GM23338 (cell line): ENCODE data around the gene RABGAP1L. TPM values are rescaled to one million over a fixed set of nuclear protein-coding genes. Genes with fewer than 3 reads are reported as not detected.

Source experiments
- ATAC-seq: fragments of 200-7000 bp; cut with Tn5 transposase; 3 replicates; pipeline ENCODE4 v1.9.1; 2020
- DNase-seq: peaks from one replicate; pipeline ENCODE4 v3.0.0-alpha.2; 2015; ENCODE audit warnings: low spot score
- H2AFZ ChIP-seq: fragments of 200-600 bp; sonication (generic); 2 replicates; pipeline ENCODE4 v1.8.0; 2016; ENCODE audit warnings: antibody characterized with exemption, mild to moderate bottlenecking, moderate library complexity
- H3F3A ChIP-seq: fragments of 200-600 bp; sonication (generic); replicated peaks from 2 replicates; pipeline ENCODE4 v1.8.0; 2017; ENCODE audit warnings: antibody characterized with exemption, mixed run types, low read depth
- H3K27ac ChIP-seq: fragments of 200-600 bp; sonication (generic); 2 replicates; pipeline ENCODE4 v1.6.1; 2016; ENCODE audit warnings: low read depth
- H3K27me3 ChIP-seq: fragments of 200-600 bp; sonication (generic); 2 replicates; pipeline ENCODE4 v1.8.0; 2016; ENCODE audit warnings: mild to moderate bottlenecking, mixed run types, moderate library complexity; ENCODE audit not compliant: insufficient read depth
- H3K36me3 ChIP-seq: fragments of 200-600 bp; sonication (generic); 2 replicates; pipeline ENCODE4 v1.8.0; 2016; ENCODE audit warnings: mild to moderate bottlenecking; ENCODE audit not compliant: insufficient read depth
- H3K4me1 ChIP-seq: fragments of 200-600 bp; sonication (generic); 2 replicates; pipeline ENCODE4 v1.8.0; 2016; ENCODE audit warnings: mild to moderate bottlenecking, moderate library complexity; ENCODE audit not compliant: insufficient read depth
- H3K4me2 ChIP-seq: fragments of 200-600 bp; sonication (generic); 2 replicates; pipeline ENCODE4 v1.7.1; 2017; ENCODE audit warnings: mixed run types
- H3K4me3 ChIP-seq: fragments of 200-600 bp; sonication (generic); 2 replicates; pipeline ENCODE4 v1.6.1; 2016; ENCODE audit warnings: mixed run types
- H3K79me2 ChIP-seq: fragments of 200-600 bp; sonication (generic); replicated peaks from 2 replicates; pipeline ENCODE4 v1.8.0; 2017; ENCODE audit warnings: mild to moderate bottlenecking; ENCODE audit not compliant: insufficient read depth
- H3K9me2 ChIP-seq: fragments of 200-600 bp; sonication (generic); 2 replicates; pipeline ENCODE4 v1.8.0; 2017; ENCODE audit not compliant: insufficient read depth
- H4K20me1 ChIP-seq: fragments of 200-600 bp; sonication (generic); replicated peaks from 2 replicates; pipeline ENCODE4 v1.8.0; 2017; ENCODE audit warnings: mild to moderate bottlenecking; ENCODE audit not compliant: insufficient read depth
- H3K27ac Mint-ChIP-seq: 2 replicates; pipeline ENCODE4 v1.8.0; 2020; ENCODE audit warnings: inconsistent platforms, mild to moderate bottlenecking, moderate library complexity, mixed read lengths
- H3K27me3 Mint-ChIP-seq: 3 replicates; pipeline ENCODE4 v1.8.0; 2022; ENCODE audit warnings: low read depth, mild to moderate bottlenecking, moderate library complexity, mixed read lengths, inconsistent platforms; ENCODE audit not compliant: insufficient read depth, poor library complexity
- H3K36me3 Mint-ChIP-seq: 3 replicates; pipeline ENCODE4 v1.8.0; 2021; ENCODE audit warnings: low read depth, mild to moderate bottlenecking, inconsistent platforms, moderate library complexity, mixed read lengths
- H3K4me1 Mint-ChIP-seq: 3 replicates; pipeline ENCODE4 v1.8.0; 2020; ENCODE audit warnings: mild to moderate bottlenecking, inconsistent platforms, mixed read lengths
- H3K4me3 Mint-ChIP-seq: 3 replicates; pipeline ENCODE4 v1.8.0; 2021; ENCODE audit warnings: moderate library complexity, mild to moderate bottlenecking, inconsistent platforms, mixed read lengths
- H3K9me3 Mint-ChIP-seq: 3 replicates; pipeline ENCODE4 v1.8.0; 2020; ENCODE audit warnings: moderate library complexity, mild to moderate bottlenecking, inconsistent platforms, mixed read lengths
- EZH2phosphoT487 ChIP-seq: fragments of 200-600 bp; sonication (generic); IDR thresholded peaks from one replicate; pipeline ENCODE4 v1.8.1; 2018; ENCODE audit warnings: antibody characterized with exemption; ENCODE audit not compliant: unreplicated experiment
- NANOG ChIP-seq: IDR thresholded peaks from 2 replicates; pipeline ENCODE4 v1.6.1; 2016; ENCODE audit warnings: antibody characterized with exemption, borderline replicate concordance
- POLR2AphosphoS5 ChIP-seq: IDR thresholded peaks from 2 replicates; pipeline ENCODE4 v1.6.1; 2016; ENCODE audit warnings: antibody characterized with exemption, low read depth
- STAT1 ChIP-seq: IDR thresholded peaks from one replicate; pipeline ENCODE4 v1.6.1; 2016; ENCODE audit warnings: antibody characterized with exemption; ENCODE audit not compliant: unreplicated experiment
- ZNF114 ChIP-seq: fragments of 250-450 bp; sonication (Bioruptor Pico); IDR thresholded peaks from 2 replicates; pipeline ENCODE4 v1.5.0; 2020; ENCODE audit warnings: mild to moderate bottlenecking, moderate library complexity
- ZNF462 ChIP-seq: fragments of 250-450 bp; sonication (Bioruptor Pico); IDR thresholded peaks from 2 replicates; pipeline ENCODE4 v1.5.0; 2020; ENCODE audit warnings: mild to moderate bottlenecking, moderate library complexity
- polyA plus RNA-seq: library from polyadenylated mRNA; unstranded; fragments of >200 nt; fragmentation: Nextera tagmentation; extraction: Ambion mirVana; gene quantifications from 2 replicates; pipeline ENCODE4 v1.2.1, GENCODE V29; 2016
- total RNA-seq: library from RNA; depleted of rRNA; stranded (reverse); fragments of >200 nt; shearing (Covaris generic); gene quantifications from 2 replicates; pipeline ENCODE4 v1.2.3, GENCODE V29; 2014

The RABGAP1L gene
- total and polyA plus RNA-seq, 2 experiments from 2014 or later: 83.2 to 136 TPM

GRCh38 chr1:174969977-174970376 lies 810.7 kb downstream of the RABGAP1L start:
- no peak for DNase-seq
- Histone ChIP-seq H3K27ac (no peak overlapping the region), H4K20me1 (peaks cover 3% of the 10 kb centered on the region), H3K4me2 (no peak overlapping the region), H3K4me1 (0 out of 2 replicates have a peak, but pooled peaks cover 2% of the 10 kb centered on the region), H3K27me3 (no peaks in the 10 kb centered on the region), H3K9me2 (no peaks in the 10 kb centered on the region), H3F3A (peaks cover 3% of the 10 kb centered on the region), H3K79me2 (peaks cover 17% of the 10 kb centered on the region; the same call in 1 of the 2 replicates), H3K36me3 (peaks cover 47% of the 10 kb centered on the region; the same call in 1 of the 2 replicates), H3K4me3 (no peak overlapping the region), H2AFZ (no peak overlapping the region)
- H3K9me3 Mint-ChIP-seq: no peaks in the 10 kb centered on the region
- no peak overlapping the region for H3K4me3 Mint-ChIP-seq
- no peak for TF ChIP-seq ZNF462
- H3K27me3 Mint-ChIP-seq: peaks cover 4% of the 10 kb centered on the region
- H3K27ac Mint-ChIP-seq: no peak overlapping the region
- ATAC-seq: no peak
- H3K4me1 Mint-ChIP-seq: peaks cover 10% of the 10 kb centered on the region; the same call in 2 of the 3 replicates
- peaks cover 44% of the 10 kb centered on the region for H3K36me3 Mint-ChIP-seq

GRCh38 chr1:174971466-174971865 lies 812.1 kb downstream of the RABGAP1L start:
- no peaks in the 10 kb centered on the region for H3K27me3 ChIP-seq
- H3K4me3 Mint-ChIP-seq: no peak overlapping the region
- peaks cover 58% of the 10 kb centered on the region for H3K36me3 ChIP-seq
- H2AFZ ChIP-seq: no peak overlapping the region
- peaks cover 3% of the 10 kb centered on the region for H3K27me3 Mint-ChIP-seq
- H3K79me2 ChIP-seq: peaks cover 19% of the 10 kb centered on the region; the same call in 1 of the 2 replicates
- H3K9me3 Mint-ChIP-seq: no peaks in the 10 kb centered on the region
- H3K27ac Mint-ChIP-seq: no peak overlapping the region
- no peaks in the 10 kb centered on the region for H3K4me1 Mint-ChIP-seq
- no peak for ATAC-seq
- DNase-seq: no peak
- peaks cover 5% of the 10 kb centered on the region for H3F3A ChIP-seq
- no peaks in the 10 kb centered on the region for H3K9me2 ChIP-seq
- peaks cover 59% of the 10 kb centered on the region for H3K36me3 Mint-ChIP-seq
- H3K4me2 ChIP-seq: no peak overlapping the region
- H3K27ac ChIP-seq: peak overlapping the region; percentile 76
- no peaks in the 10 kb centered on the region for H3K4me1 ChIP-seq
- H3K4me3 ChIP-seq: no peak overlapping the region
- peaks cover 3% of the 10 kb centered on the region for H4K20me1 ChIP-seq
- no peak for TF ChIP-seq ZNF114 (CRISPR knock-in tag)
- TF ChIP-seq POLR2AphosphoS5: no peak
- no peak for TF ChIP-seq EZH2phosphoT487
- no peak for TF ChIP-seq STAT1
- TF ChIP-seq ZNF462: no peak
- no peak for TF ChIP-seq NANOG
